IMR-90 (cell line): ENCODE measurements around the gene NEDD4L.

Source experiments
- BHLHE40 ChIP-seq: fragments of 150-350 bp; IDR thresholded peaks from 2 replicates; pipeline ENCODE4 v1.6.1; 2016; ENCODE audit warnings: mild to moderate bottlenecking, low read depth, low read length
- CEBPB ChIP-seq: IDR thresholded peaks from 2 replicates; pipeline ENCODE4 v1.6.1; 2012; ENCODE audit warnings: low read depth, low read length, improper control_type of control experiment
- CHD1 ChIP-seq: IDR thresholded peaks from 2 replicates; pipeline ENCODE4 v1.6.1; 2012; ENCODE audit warnings: low read depth, low read length, improper control_type of control experiment
- FOS ChIP-seq: fragments of 150-350 bp; IDR thresholded peaks from 2 replicates; pipeline ENCODE4 v1.6.1; 2016; ENCODE audit warnings: low read depth, low read length
- MAFK ChIP-seq: IDR thresholded peaks from 2 replicates; pipeline ENCODE4 v1.6.1; 2012; ENCODE audit warnings: low read depth, low read length, improper control_type of control experiment
- MAZ ChIP-seq: IDR thresholded peaks from 2 replicates; pipeline ENCODE4 v1.6.1; 2012; ENCODE audit warnings: low read depth, mild to moderate bottlenecking, low read length, improper control_type of control experiment, moderate library complexity, borderline replicate concordance
- MXI1 ChIP-seq: IDR thresholded peaks from 2 replicates; pipeline ENCODE4 v1.6.1; 2012; ENCODE audit warnings: low read depth, mild to moderate bottlenecking, low read length, moderate library complexity, borderline replicate concordance
- POLR2A ChIP-seq: IDR thresholded peaks from 2 replicates; pipeline ENCODE4 v1.6.1; 2012; ENCODE audit warnings: mild to moderate bottlenecking, low read depth, low read length
- RAD21 ChIP-seq: IDR thresholded peaks from 2 replicates; pipeline ENCODE4 v1.6.1; 2012; ENCODE audit warnings: low read length, improper control_type of control experiment
- RFX5 ChIP-seq: IDR thresholded peaks from 2 replicates; pipeline ENCODE4 v1.8.0; 2012; ENCODE audit warnings: low read depth, mild to moderate bottlenecking, low read length, moderate library complexity
- SMC3 ChIP-seq: fragments of 150-350 bp; IDR thresholded peaks from 2 replicates; pipeline ENCODE4 v1.6.1; 2016; ENCODE audit warnings: low read depth, mild to moderate bottlenecking, antibody characterized with exemption, low read length, moderate library complexity
- TF ChIP-seq, protein P1 (sequence below): conservative IDR thresholded peaks from 2 replicates; pipeline ENCODE4 v1.5.1; 2012; ENCODE audit warnings: mild to moderate bottlenecking, low read depth, low read length, improper control_type of control experiment
- TF ChIP-seq, protein P2 (sequence below): fragments of 150-350 bp; IDR thresholded peaks from 2 replicates; pipeline ENCODE4 v1.6.1; 2016; ENCODE audit warnings: low read depth, mild to moderate bottlenecking, low read length, moderate library complexity, borderline replicate concordance
- TF ChIP-seq, protein P3 (sequence below): fragments of 150-350 bp; IDR thresholded peaks from 2 replicates; pipeline ENCODE4 v1.6.1; 2017; ENCODE audit warnings: mild to moderate bottlenecking, antibody characterized with exemption, low read length, low read depth

DNA sequence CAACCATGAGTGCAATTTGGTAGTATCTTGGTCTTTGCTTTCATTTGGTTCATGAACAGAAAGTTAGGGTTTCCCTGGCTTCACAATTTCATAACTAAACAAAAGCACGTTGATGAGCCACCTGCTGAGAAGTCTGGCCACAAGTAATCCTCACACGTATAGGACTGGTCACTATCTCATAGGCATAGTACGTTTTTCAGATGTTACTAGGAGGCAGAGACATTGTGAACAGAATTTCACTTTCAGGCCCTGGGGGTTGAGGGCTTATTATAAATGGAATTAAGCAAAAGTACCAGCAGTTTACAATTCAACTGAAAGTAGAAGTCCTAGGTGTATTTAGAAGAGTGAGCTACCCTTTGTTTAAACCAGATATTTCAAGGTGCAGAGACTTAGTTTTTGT lies 307.8 kb downstream of the NEDD4L start:
- TF ChIP-seq, protein P1, sequence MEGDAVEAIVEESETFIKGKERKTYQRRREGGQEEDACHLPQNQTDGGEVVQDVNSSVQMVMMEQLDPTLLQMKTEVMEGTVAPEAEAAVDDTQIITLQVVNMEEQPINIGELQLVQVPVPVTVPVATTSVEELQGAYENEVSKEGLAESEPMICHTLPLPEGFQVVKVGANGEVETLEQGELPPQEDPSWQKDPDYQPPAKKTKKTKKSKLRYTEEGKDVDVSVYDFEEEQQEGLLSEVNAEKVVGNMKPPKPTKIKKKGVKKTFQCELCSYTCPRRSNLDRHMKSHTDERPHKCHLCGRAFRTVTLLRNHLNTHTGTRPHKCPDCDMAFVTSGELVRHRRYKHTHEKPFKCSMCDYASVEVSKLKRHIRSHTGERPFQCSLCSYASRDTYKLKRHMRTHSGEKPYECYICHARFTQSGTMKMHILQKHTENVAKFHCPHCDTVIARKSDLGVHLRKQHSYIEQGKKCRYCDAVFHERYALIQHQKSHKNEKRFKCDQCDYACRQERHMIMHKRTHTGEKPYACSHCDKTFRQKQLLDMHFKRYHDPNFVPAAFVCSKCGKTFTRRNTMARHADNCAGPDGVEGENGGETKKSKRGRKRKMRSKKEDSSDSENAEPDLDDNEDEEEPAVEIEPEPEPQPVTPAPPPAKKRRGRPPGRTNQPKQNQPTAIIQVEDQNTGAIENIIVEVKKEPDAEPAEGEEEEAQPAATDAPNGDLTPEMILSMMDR: no peak
- TF ChIP-seq, protein P2, sequence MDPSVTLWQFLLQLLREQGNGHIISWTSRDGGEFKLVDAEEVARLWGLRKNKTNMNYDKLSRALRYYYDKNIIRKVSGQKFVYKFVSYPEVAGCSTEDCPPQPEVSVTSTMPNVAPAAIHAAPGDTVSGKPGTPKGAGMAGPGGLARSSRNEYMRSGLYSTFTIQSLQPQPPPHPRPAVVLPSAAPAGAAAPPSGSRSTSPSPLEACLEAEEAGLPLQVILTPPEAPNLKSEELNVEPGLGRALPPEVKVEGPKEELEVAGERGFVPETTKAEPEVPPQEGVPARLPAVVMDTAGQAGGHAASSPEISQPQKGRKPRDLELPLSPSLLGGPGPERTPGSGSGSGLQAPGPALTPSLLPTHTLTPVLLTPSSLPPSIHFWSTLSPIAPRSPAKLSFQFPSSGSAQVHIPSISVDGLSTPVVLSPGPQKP: no peak
- TF ChIP-seq RAD21 (no peak), POLR2A (no peak), MAZ (no peak), BHLHE40 (no peak), FOS (no peak), CEBPB (no peak), MAFK (no peak), RFX5 (no peak), SMC3 (no peak), MXI1 (no peak), CHD1 (no peak)
- TF ChIP-seq, protein P3, sequence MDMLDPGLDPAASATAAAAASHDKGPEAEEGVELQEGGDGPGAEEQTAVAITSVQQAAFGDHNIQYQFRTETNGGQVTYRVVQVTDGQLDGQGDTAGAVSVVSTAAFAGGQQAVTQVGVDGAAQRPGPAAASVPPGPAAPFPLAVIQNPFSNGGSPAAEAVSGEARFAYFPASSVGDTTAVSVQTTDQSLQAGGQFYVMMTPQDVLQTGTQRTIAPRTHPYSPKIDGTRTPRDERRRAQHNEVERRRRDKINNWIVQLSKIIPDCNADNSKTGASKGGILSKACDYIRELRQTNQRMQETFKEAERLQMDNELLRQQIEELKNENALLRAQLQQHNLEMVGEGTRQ: no peak
